PC-9 (cell line): Measurements from ENCODE around the gene CRYGN.

Experiments
- EZH2 ChIP-seq: fragments of 200-600 bp; sonication (generic); IDR thresholded peaks from 2 replicates; pipeline ENCODE4 v1.8.0; 2017; ENCODE audit warnings: antibody characterized with exemption, low read depth
- TF ChIP-seq, protein P1 (sequence below): fragments of 200-600 bp; sonication (generic); conservative IDR thresholded peaks from 2 replicates; pipeline ENCODE4 v1.6.1; 2017; ENCODE audit warnings: mixed run types, antibody characterized with exemption, mild to moderate bottlenecking, moderate library complexity

DNA sequence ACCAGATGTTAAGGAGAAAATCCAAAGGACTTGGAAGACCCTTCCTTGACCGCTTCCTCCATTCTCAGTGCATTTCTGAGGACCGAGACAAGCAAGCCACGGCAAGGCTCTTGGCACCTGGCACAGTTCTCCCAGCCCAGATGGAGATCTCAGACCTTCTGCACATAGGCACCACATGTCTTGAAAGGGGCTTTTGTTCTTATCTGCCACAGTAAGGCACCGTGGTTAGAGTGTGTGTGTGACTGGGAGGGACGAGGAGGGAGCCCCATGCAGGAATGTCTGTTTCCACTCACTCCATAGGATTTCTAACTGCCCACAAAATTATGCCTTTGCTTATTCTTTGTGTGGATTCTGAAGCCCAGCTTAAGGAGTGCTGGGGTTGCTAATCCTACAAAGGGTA, 19.8 kb downstream of the CRYGN start:
- TF ChIP-seq, protein P1, sequence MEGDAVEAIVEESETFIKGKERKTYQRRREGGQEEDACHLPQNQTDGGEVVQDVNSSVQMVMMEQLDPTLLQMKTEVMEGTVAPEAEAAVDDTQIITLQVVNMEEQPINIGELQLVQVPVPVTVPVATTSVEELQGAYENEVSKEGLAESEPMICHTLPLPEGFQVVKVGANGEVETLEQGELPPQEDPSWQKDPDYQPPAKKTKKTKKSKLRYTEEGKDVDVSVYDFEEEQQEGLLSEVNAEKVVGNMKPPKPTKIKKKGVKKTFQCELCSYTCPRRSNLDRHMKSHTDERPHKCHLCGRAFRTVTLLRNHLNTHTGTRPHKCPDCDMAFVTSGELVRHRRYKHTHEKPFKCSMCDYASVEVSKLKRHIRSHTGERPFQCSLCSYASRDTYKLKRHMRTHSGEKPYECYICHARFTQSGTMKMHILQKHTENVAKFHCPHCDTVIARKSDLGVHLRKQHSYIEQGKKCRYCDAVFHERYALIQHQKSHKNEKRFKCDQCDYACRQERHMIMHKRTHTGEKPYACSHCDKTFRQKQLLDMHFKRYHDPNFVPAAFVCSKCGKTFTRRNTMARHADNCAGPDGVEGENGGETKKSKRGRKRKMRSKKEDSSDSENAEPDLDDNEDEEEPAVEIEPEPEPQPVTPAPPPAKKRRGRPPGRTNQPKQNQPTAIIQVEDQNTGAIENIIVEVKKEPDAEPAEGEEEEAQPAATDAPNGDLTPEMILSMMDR, result no peak
- no peak for TF ChIP-seq EZH2
